H9 (cell line): Measurements from ENCODE around the gene TIMM10. TPM values are rescaled to one million over a fixed set of nuclear protein-coding genes. Genes with fewer than 3 reads are reported as not detected.

Source experiments
- DNase-seq: peaks from one replicate; pipeline ENCODE4 v3.0.0-alpha.2; 2017
- H2AFZ ChIP-seq: one replicate; pipeline ENCODE4 v1.6.1; 2013; ENCODE audit warnings: mild to moderate bottlenecking, low read length, control low read depth, moderate library complexity
- H2AK5ac ChIP-seq: 2 replicates; pipeline ENCODE4 v1.6.1; 2013; ENCODE audit warnings: low read length, control low read depth, mixed read lengths; ENCODE audit not compliant: insufficient read length
- H2BK120ac ChIP-seq: one replicate; pipeline ENCODE4 v1.6.1; 2013; ENCODE audit warnings: low read depth, mild to moderate bottlenecking, low read length, control low read depth, inconsistent platforms; ENCODE audit not compliant: poor library complexity, severe bottlenecking
- H2BK12ac ChIP-seq: 2 replicates; pipeline ENCODE4 v1.6.1; 2013; ENCODE audit warnings: low read length, control low read depth, mixed read lengths, low read depth; ENCODE audit not compliant: insufficient read length
- H2BK15ac ChIP-seq: 2 replicates; pipeline ENCODE4 v1.6.1; 2013; ENCODE audit warnings: low read depth, low read length, control low read depth
- H2BK20ac ChIP-seq: one replicate; pipeline ENCODE4 v1.6.1; 2013; ENCODE audit warnings: low read depth, mild to moderate bottlenecking, low read length, control low read depth, inconsistent platforms; ENCODE audit not compliant: poor library complexity, severe bottlenecking
- H2BK5ac ChIP-seq: 2 replicates; pipeline ENCODE4 v1.6.1; 2013; ENCODE audit warnings: low read length, control low read depth, mixed read lengths; ENCODE audit not compliant: insufficient read length
- H3K14ac ChIP-seq: 2 replicates; pipeline ENCODE4 v1.6.1; 2013; ENCODE audit warnings: low read length, control low read depth; ENCODE audit not compliant: insufficient read depth
- H3K18ac ChIP-seq: 2 replicates; pipeline ENCODE4 v1.6.1; 2013; ENCODE audit warnings: low read depth, mild to moderate bottlenecking, mixed read lengths, low read length, control low read depth; ENCODE audit not compliant: insufficient read length
- H3K23ac ChIP-seq: 2 replicates; pipeline ENCODE4 v1.6.1; 2013; ENCODE audit warnings: low read length, control low read depth, mixed read lengths, low read depth; ENCODE audit not compliant: insufficient read length
- H3K23me2 ChIP-seq: 2 replicates; pipeline ENCODE4 v1.6.1; 2013; ENCODE audit warnings: low read depth, mild to moderate bottlenecking, mixed read lengths, low read length, control low read depth; ENCODE audit not compliant: insufficient read length, poor library complexity, severe bottlenecking
- H3K27ac ChIP-seq: 2 replicates; pipeline ENCODE4 v1.5.1; 2013; ENCODE audit warnings: low read length, control low read depth, mixed read lengths, low read depth; ENCODE audit not compliant: insufficient read length
- H3K27me3 ChIP-seq: 2 replicates; pipeline ENCODE4 v1.6.1; 2013; ENCODE audit warnings: low read length, control low read depth, inconsistent platforms; ENCODE audit not compliant: insufficient read depth
- H3K4ac ChIP-seq: 2 replicates; pipeline ENCODE4 v1.6.1; 2013; ENCODE audit warnings: low read depth, mild to moderate bottlenecking, control low read depth, inconsistent platforms, low read length, moderate library complexity
- H3K4me1 ChIP-seq: 2 replicates; pipeline ENCODE4 v1.6.1; 2013; ENCODE audit warnings: low read length, control low read depth, inconsistent platforms; ENCODE audit not compliant: insufficient read depth
- H3K4me2 ChIP-seq: 2 replicates; pipeline ENCODE4 v1.6.1; 2013; ENCODE audit warnings: low read length, control low read depth, mixed read lengths; ENCODE audit not compliant: insufficient read length, insufficient read depth
- H3K56ac ChIP-seq: 2 replicates; pipeline ENCODE4 v1.6.1; 2013; ENCODE audit warnings: low read depth, mild to moderate bottlenecking, mixed read lengths, low read length, control low read depth; ENCODE audit not compliant: insufficient read length
- H3K79me1 ChIP-seq: 2 replicates; pipeline ENCODE4 v1.6.1; 2013; ENCODE audit warnings: low read depth, mild to moderate bottlenecking, moderate library complexity, low read length, control low read depth, inconsistent platforms; ENCODE audit not compliant: insufficient read depth, poor library complexity, severe bottlenecking
- H3K79me2 ChIP-seq: 2 replicates; pipeline ENCODE4 v1.6.1; 2013; ENCODE audit warnings: low read length, control low read depth, inconsistent platforms; ENCODE audit not compliant: insufficient read depth
- H3K9ac ChIP-seq: 2 replicates; pipeline ENCODE4 v1.6.1; 2013; ENCODE audit warnings: low read length, control low read depth, mixed read lengths; ENCODE audit not compliant: insufficient read length; ENCODE audit errors: extremely low read depth
- H3K9me3 ChIP-seq: one replicate; pipeline ENCODE4 v1.6.1; 2013; ENCODE audit warnings: low read depth, low read length, inconsistent platforms; ENCODE audit not compliant: control insufficient read depth
- H3T11ph ChIP-seq: one replicate; pipeline ENCODE4 v1.6.1; 2013; ENCODE audit warnings: mild to moderate bottlenecking, low read length, control low read depth, inconsistent platforms
- H4K20me1 ChIP-seq: one replicate; pipeline ENCODE4 v1.6.1; 2013; ENCODE audit not compliant: control insufficient read depth, insufficient read length, insufficient read depth
- H4K5ac ChIP-seq: 2 replicates; pipeline ENCODE4 v1.6.1; 2013; ENCODE audit warnings: low read depth, mild to moderate bottlenecking, mixed read lengths, low read length, control low read depth; ENCODE audit not compliant: insufficient read length
- H4K8ac ChIP-seq: replicated peaks from 2 replicates; pipeline ENCODE4 v1.6.1; 2013; ENCODE audit warnings: low read length, control low read depth, mixed read lengths, low read depth; ENCODE audit not compliant: insufficient read length
- H4K91ac ChIP-seq: 2 replicates; pipeline ENCODE4 v1.6.1; 2013; ENCODE audit warnings: low read depth, mild to moderate bottlenecking, moderate library complexity, mixed read lengths, low read length, control low read depth; ENCODE audit not compliant: insufficient read length
- H3K27ac Mint-ChIP-seq, 3 experiments: 2 replicates in 2 of 3; 3 replicates in 1 of 3; pipeline ENCODE4 v1.8.0; 2020 to 2021; ENCODE audit warnings: mixed read lengths in 3 of 3, mild to moderate bottlenecking in 1 of 3, moderate library complexity in 1 of 3
- H3K27me3 Mint-ChIP-seq: 2 replicates; pipeline ENCODE4 v1.8.0; 2021; ENCODE audit warnings: low read depth, mild to moderate bottlenecking, moderate library complexity, mixed read lengths
- H3K36me3 Mint-ChIP-seq, 3 experiments: 2 replicates in 2 of 3; 3 replicates in 1 of 3; pipeline ENCODE4 v1.8.0; 2020 to 2021; ENCODE audit warnings: low read depth in 3 of 3, mixed read lengths in 3 of 3; ENCODE audit not compliant: insufficient read depth in 1 of 3
- H3K4me1 Mint-ChIP-seq, 2 experiments: 2 replicates each; pipeline ENCODE4 v1.8.0; 2020; ENCODE audit warnings: mixed read lengths in 2 of 2
- H3K4me3 Mint-ChIP-seq, 2 experiments: 2 replicates in 1 of 2; 3 replicates in 1 of 2; pipeline ENCODE4 v1.8.0; 2020 to 2021; ENCODE audit warnings: mild to moderate bottlenecking in 2 of 2, mixed read lengths in 2 of 2, moderate library complexity in 1 of 2
- H3K9me3 Mint-ChIP-seq, 2 experiments: 2 replicates in 1 of 2; 3 replicates in 1 of 2; pipeline ENCODE4 v1.8.0; 2020; ENCODE audit warnings: mild to moderate bottlenecking in 2 of 2, mixed read lengths in 2 of 2, moderate library complexity in 1 of 2
- CTCF ChIP-seq: fragments of 200-600 bp; sonication (generic); conservative IDR thresholded peaks from 3 replicates; pipeline ENCODE4 v1.8.0; 2021; ENCODE audit warnings: antibody characterized with exemption, mild to moderate bottlenecking
- WGBS: extraction: QIAGEN DNeasy Blood & Tissue Kit; methylation state at CpG from one replicate; pipeline ENCODE4 v1.1.7; 2013; ENCODE audit warnings: missing lambda C conversion rate, low lambda C conversion rate, mixed read lengths; ENCODE audit not compliant: insufficient read length; ENCODE audit errors: extremely low coverage; 5-methylcytosine and 5-hydroxymethylcytosine counted together
- total RNA-seq: library from RNA; stranded (reverse); gene quantifications from 2 replicates; pipeline ENCODE4 v1.2.1, GENCODE V29; 2021

Gene TIMM10
- total RNA-seq, 1 experiment from 2014 or later, result 130 TPM

GRCh38 chr11:57487920-57488659, 42.5 kb downstream of the TIMM10 start:
- H4K20me1 ChIP-seq, result no peaks in the 10 kb centered on the region
- no peak overlapping the region for H2BK12ac ChIP-seq
- no peak overlapping the region for H4K5ac ChIP-seq
- no peaks in the 10 kb centered on the region for H3K27me3 ChIP-seq
- DNase-seq, result no peak
- no peak overlapping the region for H2BK15ac ChIP-seq
- H4K91ac ChIP-seq, result no peak overlapping the region
- H3K23me2 ChIP-seq, result peaks cover 2% of the 10 kb centered on the region
- no peak overlapping the region for H3K4me2 ChIP-seq
- no peaks in the 10 kb centered on the region for H3K79me2 ChIP-seq
- peaks cover 6 to 10% of the 10 kb centered on the region in 2 experiments for H3K4me1 Mint-ChIP-seq
- no peaks in the 10 kb centered on the region for H3K9me3 ChIP-seq
- H2BK20ac ChIP-seq, result no peak overlapping the region
- no peak overlapping the region for H3K4me3 Mint-ChIP-seq
- no peak overlapping the region for H3K14ac ChIP-seq
- no peaks in the 10 kb centered on the region for H3K79me1 ChIP-seq
- peaks cover 21 to 29% (median 22%) of the 10 kb centered on the region in 3 experiments; a peak in 6 of 7 replicates for H3K36me3 Mint-ChIP-seq
- H2AFZ ChIP-seq, result no peak overlapping the region
- no peak overlapping the region for H3K27ac Mint-ChIP-seq
- H3K4me1 ChIP-seq, result no peaks in the 10 kb centered on the region
- H2AK5ac ChIP-seq, result no peak overlapping the region
- no peaks in the 10 kb centered on the region; a peak in 1 of 5 replicates for H3K9me3 Mint-ChIP-seq
- H3K18ac ChIP-seq, result no peak overlapping the region
- no peak overlapping the region for H2BK5ac ChIP-seq
- H3K9ac ChIP-seq, result no peak overlapping the region
- peaks cover 16% of the 10 kb centered on the region for H3K27me3 Mint-ChIP-seq
- no peak overlapping the region for H2BK120ac ChIP-seq
- H3T11ph ChIP-seq, result no peak overlapping the region
- no peak for TF ChIP-seq CTCF
- no peak overlapping the region for H4K8ac ChIP-seq
- no peak overlapping the region for H3K4ac ChIP-seq
- WGBS, result no CpG with 5 or more reads among the region's 6 CpGs
- no peak overlapping the region for H3K27ac ChIP-seq
- no peak overlapping the region for H3K23ac ChIP-seq
- no peak overlapping the region for H3K56ac ChIP-seq
